Skeletal muscle satellite cell (primary cell): ENCODE measurements around the gene FKBP11.

Experiments
- H3K27me3 ChIP-seq: 2 replicates; pipeline ENCODE4 v1.7.0; 2013; ENCODE audit warnings: low read length; ENCODE audit not compliant: control insufficient read depth, insufficient read depth
- H3K36me3 ChIP-seq: 2 replicates; pipeline ENCODE4 v1.7.0; 2013; ENCODE audit warnings: mild to moderate bottlenecking, control low read depth, low read length; ENCODE audit not compliant: insufficient read depth
- H3K4me1 ChIP-seq: 2 replicates; pipeline ENCODE4 v1.7.0; 2013; ENCODE audit warnings: low read length; ENCODE audit not compliant: control insufficient read depth, insufficient read depth
- H3K4me2 ChIP-seq: 2 replicates; pipeline ENCODE4 v1.7.0; 2013; ENCODE audit warnings: mild to moderate bottlenecking, low read length
- H3K4me3 ChIP-seq: 2 replicates; pipeline ENCODE4 v1.7.0; 2013; ENCODE audit warnings: low read length
- H3K9ac ChIP-seq: 2 replicates; pipeline ENCODE4 v1.7.0; 2013; ENCODE audit warnings: mild to moderate bottlenecking, low read depth, low read length, moderate library complexity
- H3K9me3 ChIP-seq: replicated peaks from 2 replicates; pipeline ENCODE4 v1.7.0; 2013; ENCODE audit warnings: mild to moderate bottlenecking, control low read depth, low read length

FKBP11 gene

GRCh38 chr12:48952691-48953090 lies 27.4 kb upstream of the FKBP11 start:
- Histone ChIP-seq H3K36me3 (peaks cover 42% of the 10 kb centered on the region), H3K27me3 (no peaks in the 10 kb centered on the region), H3K4me1 (peaks cover 11% of the 10 kb centered on the region), H3K4me3 (no peak overlapping the region), H3K4me2 (no peak overlapping the region), H3K9me3 (no peaks in the 10 kb centered on the region), H3K9ac (no peak overlapping the region)

- Histone ChIP-seq H3K4me3 (no peak overlapping the region), H3K36me3 (peaks cover 24% of the 10 kb centered on the region), H3K4me2 (no peak overlapping the region), H3K9ac (no peak overlapping the region), H3K9me3 (no peaks in the 10 kb centered on the region), H3K27me3 (no peaks in the 10 kb centered on the region), H3K4me1 (no peaks in the 10 kb centered on the region)
Measured at GRCh38 chr12:48947727-48948126, 22.4 kb upstream of the FKBP11 start.

GRCh38 chr12:48946943-48947342 lies 21.7 kb upstream of the FKBP11 start:
- Histone ChIP-seq H3K36me3 (peaks cover 23% of the 10 kb centered on the region), H3K9ac (no peak overlapping the region), H3K4me3 (no peak overlapping the region), H3K27me3 (no peaks in the 10 kb centered on the region), H3K4me1 (no peaks in the 10 kb centered on the region), H3K4me2 (no peak overlapping the region), H3K9me3 (no peaks in the 10 kb centered on the region)

GRCh38 chr12:48946205-48946604 lies 20.9 kb upstream of the FKBP11 start:
- Histone ChIP-seq H3K4me3 (no peak overlapping the region), H3K9me3 (no peaks in the 10 kb centered on the region), H3K4me2 (no peak overlapping the region), H3K27me3 (no peaks in the 10 kb centered on the region), H3K36me3 (peaks cover 27% of the 10 kb centered on the region), H3K4me1 (no peaks in the 10 kb centered on the region), H3K9ac (no peak overlapping the region)

GRCh38 chr12:48943221-48943620 lies 17.9 kb upstream of the FKBP11 start:
- no peak overlapping the region for H3K9ac ChIP-seq
- no peaks in the 10 kb centered on the region for H3K27me3 ChIP-seq
- no peak overlapping the region for H3K4me3 ChIP-seq
- H3K4me1 ChIP-seq: peaks cover 3% of the 10 kb centered on the region
- H3K36me3 ChIP-seq: peaks cover 38% of the 10 kb centered on the region
- no peaks in the 10 kb centered on the region for H3K9me3 ChIP-seq
- H3K4me2 ChIP-seq: no peak overlapping the region

- Histone ChIP-seq H3K36me3 (peaks cover 55% of the 10 kb centered on the region), H3K4me1 (peaks cover 3% of the 10 kb centered on the region), H3K9ac (no peak overlapping the region)
Measured at GRCh38 chr12:48940181-48940580, 14.9 kb upstream of the FKBP11 start.

GRCh38 chr12:48938805-48939204 lies 13.5 kb upstream of the FKBP11 start:
- H3K9ac ChIP-seq: no peak overlapping the region
- peaks cover 3% of the 10 kb centered on the region for H3K4me1 ChIP-seq
- H3K4me2 ChIP-seq: no peak overlapping the region
- H3K4me3 ChIP-seq: no peak overlapping the region
- H3K9me3 ChIP-seq: no peaks in the 10 kb centered on the region
- H3K27me3 ChIP-seq: no peaks in the 10 kb centered on the region
- peaks cover 62% of the 10 kb centered on the region for H3K36me3 ChIP-seq

More at GRCh38 chr12:48940181-48940580, 14.9 kb upstream of the FKBP11 start:
- Histone ChIP-seq H3K4me2 (no peak overlapping the region), H3K4me3 (no peak overlapping the region), H3K9me3 (no peaks in the 10 kb centered on the region), H3K27me3 (no peaks in the 10 kb centered on the region)

- Histone ChIP-seq H3K9me3 (no peaks in the 10 kb centered on the region), H3K4me3 (no peak overlapping the region), H3K4me2 (no peak overlapping the region), H3K27me3 (no peaks in the 10 kb centered on the region), H3K9ac (no peak overlapping the region), H3K36me3 (peaks cover 70% of the 10 kb centered on the region), H3K4me1 (peaks cover 3% of the 10 kb centered on the region)
Measured at GRCh38 chr12:48937170-48937569, 11.9 kb upstream of the FKBP11 start.

- Histone ChIP-seq H3K27me3 (no peaks in the 10 kb centered on the region), H3K9me3 (no peaks in the 10 kb centered on the region), H3K9ac (no peak overlapping the region), H3K36me3 (peaks cover 67% of the 10 kb centered on the region), H3K4me1 (peaks cover 3% of the 10 kb centered on the region), H3K4me2 (no peak overlapping the region), H3K4me3 (no peak overlapping the region)
Measured at GRCh38 chr12:48936379-48936979, 11.2 kb upstream of the FKBP11 start.

GRCh38 chr12:48934312-48934706 lies 9.0 kb upstream of the FKBP11 start:
- H3K27me3 ChIP-seq: no peaks in the 10 kb centered on the region
- H3K4me3 ChIP-seq: no peak overlapping the region
- H3K9me3 ChIP-seq: no peaks in the 10 kb centered on the region
- no peaks in the 10 kb centered on the region for H3K4me1 ChIP-seq
- no peak overlapping the region for H3K9ac ChIP-seq
- no peak overlapping the region for H3K4me2 ChIP-seq
- H3K36me3 ChIP-seq: peaks cover 67% of the 10 kb centered on the region

- Histone ChIP-seq H3K9me3 (no peaks in the 10 kb centered on the region), H3K4me2 (no peak overlapping the region), H3K36me3 (peaks cover 64% of the 10 kb centered on the region), H3K27me3 (no peaks in the 10 kb centered on the region), H3K4me1 (no peaks in the 10 kb centered on the region), H3K4me3 (no peak overlapping the region), H3K9ac (no peak overlapping the region)
Measured at GRCh38 chr12:48933664-48934311, 8.5 kb upstream of the FKBP11 start.

GRCh38 chr12:48932878-48933277 lies 7.6 kb upstream of the FKBP11 start:
- no peaks in the 10 kb centered on the region for H3K4me1 ChIP-seq

More at GRCh38 chr12:48932878-48933277, 7.6 kb upstream of the FKBP11 start:
- no peak overlapping the region for H3K9ac ChIP-seq
- H3K9me3 ChIP-seq: no peaks in the 10 kb centered on the region
- peaks cover 62% of the 10 kb centered on the region for H3K36me3 ChIP-seq
- H3K4me3 ChIP-seq: no peak overlapping the region
- no peak overlapping the region for H3K4me2 ChIP-seq
- no peaks in the 10 kb centered on the region for H3K27me3 ChIP-seq
